HG02588 (cell line): Measurements from ENCODE around the gene SCNN1B.
"Not testable (repeated sequence)": the region's sequence is repeated elsewhere in the genome, so short reads cannot be mapped to it uniquely, and the experiment has no call there.

ENCODE experiments used
- ATAC-seq: cut with Tn5 transposase; IDR thresholded peaks from one replicate; pipeline ENCODE4 v1.9.1; 2021; ENCODE audit warnings: mild to moderate bottlenecking, moderate library complexity; ENCODE audit not compliant: unreplicated experiment

The SCNN1B gene

GRCh38 chr16:23302045-23302956 lies at the start of gene SCNN1B:
Gene SCNN1B, plus strand, starts transcription at chr16:23302302. Its CDS starts 46,298 bp downstream, at chr16:23348600.
- no peak for ATAC-seq

GRCh38 chr16:23252310-23252709 lies 49.8 kb upstream of the SCNN1B start:
- no peak for ATAC-seq

GRCh38 chr16:23253650-23254049 lies 48.5 kb upstream of the SCNN1B start:
- not testable (repeated sequence) for ATAC-seq

GRCh38 chr16:23254338-23254737 lies 47.8 kb upstream of the SCNN1B start:
- ATAC-seq: no peak

- no peak for ATAC-seq
Observed at GRCh38 chr16:23255000-23255399, 47.1 kb upstream of the SCNN1B start.

- ATAC-seq: no peak
Observed at GRCh38 chr16:23256440-23256839, 45.7 kb upstream of the SCNN1B start.

- ATAC-seq: no peak
Observed at GRCh38 chr16:23257682-23258081, 44.4 kb upstream of the SCNN1B start.

- ATAC-seq: no peak
Observed at GRCh38 chr16:23258919-23259237, 43.2 kb upstream of the SCNN1B start.

- ATAC-seq: no peak
Observed at GRCh38 chr16:23267647-23268046, 34.5 kb upstream of the SCNN1B start.

- ATAC-seq: no peak
Observed at GRCh38 chr16:23268561-23268960, 33.5 kb upstream of the SCNN1B start.

GRCh38 chr16:23269248-23269953 lies 32.7 kb upstream of the SCNN1B start:
- ATAC-seq: no peak

GRCh38 chr16:23270654-23271053 lies 31.4 kb upstream of the SCNN1B start:
- ATAC-seq: no peak

GRCh38 chr16:23274968-23275367 lies 27.1 kb upstream of the SCNN1B start:
- no peak for ATAC-seq

- no peak for ATAC-seq
Observed at GRCh38 chr16:23276821-23277220, 25.3 kb upstream of the SCNN1B start.

GRCh38 chr16:23278031-23278430 lies 24.1 kb upstream of the SCNN1B start:
- ATAC-seq: no peak

- ATAC-seq: no peak
Observed at GRCh38 chr16:23279721-23280153, 22.4 kb upstream of the SCNN1B start.

- ATAC-seq: no peak
Observed at GRCh38 chr16:23280483-23280967, 21.6 kb upstream of the SCNN1B start.

- ATAC-seq: no peak
Observed at GRCh38 chr16:23282568-23282967, 19.5 kb upstream of the SCNN1B start.

GRCh38 chr16:23283571-23283970 lies 18.5 kb upstream of the SCNN1B start:
- ATAC-seq: no peak

GRCh38 chr16:23284584-23284983 lies 17.5 kb upstream of the SCNN1B start:
- no peak for ATAC-seq

GRCh38 chr16:23286131-23286532 lies 16.0 kb upstream of the SCNN1B start:
- ATAC-seq: no peak

- no peak for ATAC-seq
Observed at GRCh38 chr16:23288209-23288608, 13.9 kb upstream of the SCNN1B start.
